GM18909 (cell line): ENCODE results near the gene HNRNPA2B1.
A peak's percentile ranks its signal among the peaks of the same experiment; 100 is the strongest.

Experiments used
- ATAC-seq: cut with Tn5 transposase; IDR thresholded peaks from one replicate; pipeline ENCODE4 v1.9.1; 2021; ENCODE audit warnings: mild to moderate bottlenecking; ENCODE audit not compliant: unreplicated experiment, poor library complexity

HNRNPA2B1 gene

DNA sequence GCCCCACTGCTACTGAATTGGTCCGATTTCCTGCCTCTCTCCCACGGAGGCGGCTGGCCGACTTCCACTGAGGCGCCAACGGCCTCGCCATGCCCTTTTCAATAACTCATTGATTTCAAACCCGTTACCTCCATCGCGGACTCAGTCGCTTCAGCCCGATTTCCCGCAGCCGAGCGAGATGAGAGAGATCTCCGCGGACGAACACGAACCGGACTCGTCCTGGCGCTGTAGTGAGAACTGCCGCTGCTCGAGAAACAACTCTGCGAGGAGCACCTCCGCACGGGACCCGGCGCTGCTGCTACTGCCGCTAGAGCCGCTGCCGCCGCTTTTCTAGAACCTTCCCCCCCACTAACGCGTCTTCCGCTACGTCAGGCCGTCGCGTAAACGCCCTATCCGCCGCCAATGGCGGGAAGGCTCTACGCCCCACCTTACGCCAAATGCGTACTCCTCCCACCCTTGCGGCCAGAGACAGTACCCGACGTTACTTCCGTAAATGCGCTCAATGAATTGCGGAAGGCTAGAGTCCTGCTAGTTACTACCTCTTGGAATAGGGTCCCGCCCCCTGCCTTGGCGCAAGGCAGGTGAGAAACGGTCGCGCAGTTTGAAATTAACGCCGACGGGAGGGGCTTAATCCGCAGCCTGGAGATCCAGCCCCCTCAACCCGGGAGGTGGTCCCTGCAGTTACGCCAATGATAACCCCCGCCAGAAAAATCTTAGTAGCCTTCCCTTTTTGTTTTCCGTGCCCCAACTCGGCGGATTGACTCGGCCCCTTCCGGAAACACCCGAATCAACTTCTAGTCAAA is at the start of gene HNRNPA2B1:
Gene HNRNPA2B1 (minus strand): TSS at position 303 of the 803 bp plus-strand sequence. CDS start 169 bp downstream, at position 134.
- peak; percentile 68 for ATAC-seq

DNA sequence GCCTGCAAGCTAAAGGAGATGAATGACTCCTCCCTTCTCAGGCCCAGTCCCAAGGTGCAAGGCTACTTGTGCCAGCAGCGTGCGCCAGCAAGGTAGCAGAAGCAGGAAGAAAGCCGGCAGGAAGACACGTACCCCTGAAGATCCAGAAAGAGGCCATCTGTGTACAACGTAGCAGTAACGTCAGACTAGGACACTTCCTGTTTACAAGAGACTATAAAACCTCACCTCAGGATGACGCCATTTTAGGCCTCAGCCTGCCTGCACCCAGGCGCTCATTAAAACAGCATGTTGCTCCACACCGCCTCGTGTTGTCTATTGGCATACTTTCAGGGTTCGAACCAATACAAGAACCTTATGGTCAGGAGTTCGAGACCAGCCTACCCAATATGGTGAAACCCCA is 49.7 kb upstream of the HNRNPA2B1 start:
- no peak for ATAC-seq

DNA sequence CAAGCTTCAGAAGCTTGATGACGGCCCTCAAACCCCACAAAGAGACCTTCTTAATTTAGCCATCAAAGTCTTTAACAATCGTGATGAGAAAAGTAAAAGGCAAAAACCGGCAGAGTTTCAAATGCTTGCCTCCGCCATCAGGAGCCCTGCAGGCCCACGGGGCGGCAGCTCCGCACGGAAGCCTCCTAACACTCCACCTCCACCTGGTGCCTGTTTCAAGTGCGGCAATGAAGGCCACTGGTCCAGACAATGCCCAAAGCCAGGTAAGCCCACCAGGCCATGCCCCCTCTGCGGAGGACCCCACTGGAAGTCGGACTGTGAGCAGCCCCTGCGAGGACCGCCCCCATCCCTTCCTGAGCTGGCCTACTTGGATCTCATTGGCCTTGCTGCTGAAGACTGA is 44.6 kb upstream of the HNRNPA2B1 start:
- ATAC-seq = no peak

DNA sequence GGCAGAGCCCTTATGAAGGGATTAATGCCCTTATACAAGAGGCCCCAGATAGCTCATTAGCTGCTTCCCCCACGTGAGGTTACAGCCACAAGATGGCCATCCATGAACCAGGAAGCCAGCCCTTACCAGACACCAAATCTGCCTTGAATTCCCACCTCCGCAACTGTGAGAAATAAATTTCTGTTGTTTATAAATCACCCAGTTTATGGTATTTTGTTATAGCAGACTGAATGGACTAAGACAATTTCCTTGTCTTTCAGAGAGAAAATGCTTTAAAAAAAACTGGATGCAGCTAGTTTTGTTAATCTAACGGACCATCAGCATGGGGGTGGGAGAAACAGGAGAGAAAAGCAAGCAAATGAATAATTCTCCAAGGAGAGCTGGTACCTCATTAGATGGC is 37.5 kb upstream of the HNRNPA2B1 start:
- ATAC-seq = no peak

DNA sequence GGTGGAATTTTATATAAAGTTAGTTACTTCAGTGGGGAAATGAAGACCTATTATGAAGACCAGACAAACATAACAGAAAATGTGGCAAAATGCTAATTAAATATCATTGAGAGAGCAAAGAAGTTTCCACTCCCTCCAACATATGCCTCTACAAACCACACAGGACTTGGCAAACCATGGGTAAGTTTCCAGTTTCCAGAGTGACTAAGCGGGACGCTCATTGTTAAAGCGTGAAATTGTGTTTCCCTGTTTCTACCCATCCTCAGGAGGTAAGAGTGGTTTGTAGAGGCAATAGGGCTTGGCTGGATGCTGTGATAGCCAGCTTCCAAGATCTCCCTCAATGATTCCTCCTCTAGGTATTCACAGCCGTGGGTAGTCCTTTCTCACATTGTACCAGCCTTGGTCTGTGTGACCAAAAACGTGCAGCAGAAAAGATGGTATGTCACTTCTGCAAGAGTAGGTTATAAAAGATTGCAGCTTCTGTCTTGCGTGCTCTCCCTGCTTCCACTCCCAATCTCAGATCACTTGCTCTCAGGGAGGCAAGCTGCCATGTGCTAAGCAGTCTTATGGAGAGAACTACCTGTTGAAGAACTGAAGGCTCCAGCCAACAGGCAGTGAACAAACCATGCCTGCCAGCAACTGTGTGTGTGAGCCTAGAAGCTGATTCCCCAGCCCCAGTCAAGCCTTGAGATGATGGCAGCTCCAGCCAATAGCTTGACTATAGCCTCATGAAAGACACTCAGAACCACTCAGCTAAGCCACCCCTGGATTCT is 36.7 kb upstream of the HNRNPA2B1 start:
- no peak for ATAC-seq

DNA sequence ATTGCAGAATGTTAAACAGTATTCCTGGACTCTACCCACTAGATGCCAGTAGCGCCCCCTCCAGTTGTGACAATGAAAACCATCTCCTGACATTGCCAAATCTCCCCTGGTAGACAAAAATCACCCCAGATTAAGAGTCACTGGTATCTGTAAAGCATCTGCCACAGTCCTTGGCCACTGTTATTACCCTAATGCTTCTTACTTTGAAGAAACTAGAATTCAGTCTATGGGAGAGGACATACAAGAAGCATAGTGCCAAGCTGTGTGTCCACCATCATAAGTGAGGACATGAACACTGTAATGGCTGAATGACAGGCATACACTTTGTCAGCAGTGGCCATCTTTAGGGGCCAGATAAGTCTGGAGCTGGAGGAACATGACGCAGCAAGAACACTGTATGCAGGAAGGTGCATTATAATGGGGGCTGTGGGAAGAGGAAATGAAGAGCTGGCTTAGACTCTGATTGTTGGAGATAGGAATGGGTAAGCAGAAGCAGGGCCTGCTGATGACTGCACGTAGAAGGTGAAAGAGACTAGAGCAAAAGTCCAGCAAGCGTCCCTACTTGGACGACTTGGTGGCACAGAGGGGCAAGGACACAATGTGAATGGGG is 33.5 kb upstream of the HNRNPA2B1 start:
- ATAC-seq = no peak

DNA sequence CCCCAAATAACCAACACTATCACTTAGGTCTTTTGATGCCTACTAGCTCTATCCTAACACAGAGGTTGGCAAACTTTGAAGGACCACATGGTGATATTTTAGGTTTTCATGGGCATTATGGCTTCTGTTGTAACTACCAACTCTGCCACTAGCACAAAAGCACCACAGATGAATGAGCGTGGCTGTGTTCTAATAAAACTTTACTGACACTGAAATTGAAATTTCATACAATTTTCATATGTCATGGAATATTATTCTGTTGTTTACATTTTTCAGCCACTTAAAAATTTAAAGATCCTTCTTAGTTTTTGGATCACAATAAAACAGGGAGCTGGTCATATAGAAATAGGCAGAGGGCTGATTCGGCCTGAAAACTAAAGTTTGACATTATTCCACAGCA is 27.4 kb upstream of the HNRNPA2B1 start:
- no peak for ATAC-seq

DNA sequence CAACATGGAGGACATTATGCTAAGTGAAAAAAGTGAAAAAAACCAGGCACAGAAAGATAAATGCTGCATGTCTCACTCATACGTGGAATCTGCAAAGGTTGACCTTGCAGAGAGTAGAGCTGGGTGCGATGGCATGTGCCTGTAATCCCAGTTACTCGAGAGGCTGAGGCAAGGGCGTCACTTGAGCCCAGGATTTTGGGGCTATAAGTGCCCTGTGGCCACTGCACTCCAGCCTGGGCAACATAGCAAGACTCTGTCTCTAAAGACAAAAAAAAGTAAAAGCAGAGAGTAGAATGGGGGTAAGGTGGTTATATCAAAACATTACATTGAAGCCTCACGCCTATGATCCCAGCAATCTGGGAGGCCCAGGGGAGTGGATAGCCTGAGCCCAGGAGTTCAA is 23.8 kb upstream of the HNRNPA2B1 start:
- no peak for ATAC-seq

DNA sequence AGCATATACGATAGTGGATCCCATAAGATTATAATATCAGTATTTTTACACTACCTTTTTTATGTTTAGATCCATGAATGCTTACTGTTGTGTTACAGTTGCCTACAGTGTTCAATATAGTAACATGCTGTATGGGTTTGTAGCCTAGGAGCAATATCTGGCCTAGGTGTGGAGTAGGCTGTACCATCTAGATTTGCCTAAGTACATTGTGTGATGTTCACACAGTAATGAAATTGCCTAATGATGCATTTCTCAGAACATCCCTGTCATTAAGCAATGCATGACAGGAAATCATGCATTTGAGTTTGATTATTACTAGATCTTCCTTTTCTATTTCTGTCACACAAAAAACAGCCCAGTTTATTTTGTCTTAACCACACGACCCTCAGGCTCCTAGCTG is 15.5 kb upstream of the HNRNPA2B1 start:
- no peak for ATAC-seq

DNA sequence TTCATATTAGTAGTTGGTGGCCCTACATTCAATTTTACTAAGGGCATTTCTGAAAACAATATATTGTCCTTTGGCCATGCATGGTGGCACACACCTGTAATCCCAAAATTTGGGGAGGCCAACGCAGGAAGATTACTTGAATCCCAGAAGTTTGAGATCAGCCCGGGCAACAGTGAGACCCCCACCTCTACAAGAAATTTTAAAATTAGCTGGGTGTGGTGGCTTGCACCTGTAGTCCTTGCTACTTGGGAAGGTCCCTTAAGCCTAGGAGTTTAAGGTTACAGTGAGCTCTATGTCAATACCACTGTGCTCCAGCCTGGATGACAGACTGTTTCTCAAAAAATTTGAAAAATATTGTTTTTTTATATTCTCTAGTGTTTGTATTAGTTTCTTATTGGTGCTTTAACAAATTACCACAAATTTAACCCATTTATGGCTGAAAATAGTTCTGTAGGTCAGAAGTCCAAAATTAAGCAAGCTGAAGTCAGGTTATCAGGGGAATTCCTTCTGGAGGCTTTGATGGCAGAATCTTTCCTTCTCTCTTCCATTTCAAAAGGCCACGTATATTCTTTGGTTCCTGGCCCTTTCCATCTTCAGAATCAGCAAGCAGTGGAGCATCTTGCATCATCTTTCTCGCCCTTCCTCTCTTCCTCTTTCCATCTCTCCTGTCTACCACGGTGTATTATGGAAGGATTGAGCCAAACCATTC is 13.4 kb upstream of the HNRNPA2B1 start:
- no peak for ATAC-seq

DNA sequence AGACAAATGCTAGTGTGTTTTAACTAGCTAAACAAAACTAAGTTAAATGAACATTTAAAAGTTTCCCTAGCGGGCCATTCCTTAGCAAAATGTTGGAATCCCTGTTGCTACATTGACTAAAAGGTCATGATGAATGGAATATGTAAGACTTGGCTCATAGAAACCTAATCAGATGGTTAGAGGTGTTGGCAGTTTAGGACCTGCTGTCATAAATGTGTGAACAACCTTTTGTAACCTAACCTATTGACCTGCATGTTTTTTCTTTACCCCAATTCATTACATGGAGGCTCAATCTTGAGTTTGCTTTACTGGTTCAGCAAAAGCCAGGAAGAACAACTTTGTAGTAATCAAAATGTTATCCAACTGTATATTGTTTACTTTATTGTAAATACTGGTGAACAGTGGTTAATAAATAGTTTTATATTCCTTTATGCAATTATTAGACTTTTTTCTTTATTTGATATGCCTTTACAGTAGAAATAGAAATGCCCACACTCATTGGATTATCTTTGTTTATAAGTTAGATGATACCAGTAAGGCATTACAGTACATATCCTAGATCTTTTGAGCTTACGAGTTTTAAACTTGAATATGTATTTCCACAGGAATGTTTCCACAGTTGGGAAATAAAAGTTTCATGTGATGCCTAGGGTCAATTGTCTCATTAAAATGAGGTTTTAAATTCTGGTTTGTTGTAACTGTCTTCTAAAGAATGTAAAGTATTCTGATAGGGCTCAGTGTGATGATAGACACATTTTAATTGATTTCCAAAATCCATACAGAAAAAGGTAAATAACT is 12.6 kb upstream of the HNRNPA2B1 start:
- ATAC-seq = no peak

DNA sequence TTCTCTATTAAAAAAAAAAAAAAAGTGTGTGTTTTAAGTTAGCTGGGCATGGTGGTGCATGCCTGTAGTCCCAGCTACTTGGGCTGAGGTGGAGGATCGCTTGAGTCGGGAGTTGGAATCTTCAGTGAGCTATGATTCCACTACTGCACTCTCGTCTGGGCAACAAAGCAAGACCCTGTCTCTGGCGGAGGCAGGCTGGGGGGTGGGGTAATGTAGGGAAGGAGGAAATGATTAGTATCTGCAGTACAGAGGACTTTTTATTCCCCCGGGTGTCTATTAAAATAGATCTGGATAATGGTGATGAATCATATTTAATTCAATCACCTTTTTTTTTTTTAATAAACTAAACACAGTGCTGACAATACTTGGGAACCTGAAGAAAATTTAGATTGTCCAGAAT is 7.5 kb upstream of the HNRNPA2B1 start:
- ATAC-seq = no peak

DNA sequence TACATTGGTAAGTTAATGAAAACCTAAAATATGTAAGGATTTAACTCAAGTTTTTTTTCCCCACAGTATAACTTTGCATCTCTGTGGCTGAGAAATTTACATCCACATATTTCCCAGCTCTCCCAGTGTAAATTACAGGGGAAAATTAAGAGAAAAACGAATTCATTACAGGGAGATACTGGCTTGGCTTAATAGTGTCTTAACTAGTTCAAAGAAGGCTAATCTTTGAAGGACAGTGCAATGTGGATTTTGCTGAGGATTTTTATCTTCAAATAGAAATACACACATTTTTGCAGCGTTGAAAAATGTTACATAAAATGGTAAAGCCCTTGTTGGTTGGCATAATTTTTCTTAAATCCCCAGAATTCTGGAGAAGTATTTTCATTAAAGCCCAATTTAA is 2.5 kb upstream of the HNRNPA2B1 start:
- ATAC-seq = no peak

DNA sequence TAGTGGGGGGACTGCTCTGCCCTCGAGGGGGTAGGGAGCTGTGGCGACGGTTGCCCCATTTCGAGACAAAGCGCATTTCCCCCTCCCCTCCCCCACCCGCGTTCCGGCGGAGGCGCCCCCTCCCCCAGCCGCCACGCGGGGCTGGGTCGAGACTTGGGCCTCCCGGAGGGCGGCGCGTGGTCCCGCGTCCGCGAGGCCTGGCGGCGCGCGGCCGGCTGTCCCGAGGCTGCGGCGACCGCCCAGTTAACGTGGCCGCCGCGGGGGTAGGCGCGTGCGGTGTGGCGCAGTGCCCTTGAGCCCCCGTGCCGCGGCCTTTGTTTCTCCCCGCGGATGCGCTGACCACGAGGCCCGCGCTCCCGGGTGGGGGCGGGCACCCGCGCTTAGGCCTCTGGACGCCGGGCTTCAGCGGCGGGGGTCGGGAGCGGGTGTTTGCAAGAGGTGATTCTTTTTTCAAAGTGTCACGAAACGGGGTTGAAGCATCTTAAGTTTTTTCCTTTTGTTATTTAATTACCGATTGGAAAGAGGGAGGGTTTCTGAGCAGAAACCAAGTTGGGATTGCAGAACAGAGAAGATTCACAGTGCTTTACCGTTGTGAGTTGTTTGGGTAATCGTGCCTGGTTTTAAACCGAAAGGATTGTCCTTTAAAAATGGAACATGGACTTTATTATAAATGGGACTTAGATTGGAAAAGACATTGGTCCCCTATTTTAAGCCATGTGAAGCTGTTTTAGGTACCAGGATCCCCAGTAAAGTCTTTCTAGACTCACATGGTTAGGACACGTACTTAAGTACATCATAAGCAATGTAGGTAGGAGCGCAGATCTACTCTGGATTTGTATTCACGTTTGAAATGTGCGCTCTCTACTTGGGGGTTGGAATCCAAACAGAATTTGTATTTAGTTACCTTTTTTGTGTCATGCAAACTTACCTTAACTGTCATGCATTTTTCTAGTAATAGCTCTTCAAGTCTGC is 1.8 kb upstream of the HNRNPA2B1 start:
- ATAC-seq = peak; percentile 3

DNA sequence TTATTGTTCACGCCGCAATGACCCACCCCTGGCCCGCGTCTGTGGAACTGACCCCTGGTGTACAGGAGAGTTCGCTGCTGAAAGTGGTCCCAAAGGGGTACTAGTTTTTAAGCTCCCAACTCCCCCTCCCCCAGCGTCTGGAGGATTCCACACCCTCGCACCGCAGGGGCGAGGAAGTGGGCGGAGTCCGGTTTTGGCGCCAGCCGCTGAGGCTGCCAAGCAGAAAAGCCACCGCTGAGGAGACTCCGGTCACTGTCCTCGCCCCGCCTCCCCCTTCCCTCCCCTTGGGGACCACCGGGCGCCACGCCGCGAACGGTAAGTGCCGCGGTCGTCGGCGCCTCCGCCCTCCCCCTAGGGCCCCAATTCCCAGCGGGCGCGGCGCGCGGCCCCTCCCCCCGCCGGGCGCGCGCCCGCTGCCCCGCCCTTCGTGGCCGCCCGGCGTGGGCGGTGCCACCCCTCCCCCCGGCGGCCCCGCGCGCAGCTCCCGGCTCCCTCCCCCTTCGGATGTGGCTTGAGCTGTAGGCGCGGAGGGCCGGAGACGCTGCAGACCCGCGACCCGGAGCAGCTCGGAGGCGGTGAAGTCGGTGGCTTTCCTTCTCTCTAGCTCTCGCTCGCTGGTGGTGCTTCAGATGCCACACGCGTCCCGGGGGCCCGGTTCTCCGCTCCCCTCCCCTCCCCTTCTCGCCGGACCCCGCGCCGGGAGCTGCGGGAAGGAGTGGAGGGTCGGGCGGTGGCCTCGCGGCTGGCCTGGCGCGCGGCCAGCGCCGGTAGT is 887 bp upstream of the HNRNPA2B1 start, which contains the start of gene CBX3:
Gene CBX3 (plus strand): TSS at position 499 of the 772 bp plus-strand sequence. CDS start 1,254 bp downstream, outside the sequence.
- ATAC-seq = peak; percentile 46

DNA sequence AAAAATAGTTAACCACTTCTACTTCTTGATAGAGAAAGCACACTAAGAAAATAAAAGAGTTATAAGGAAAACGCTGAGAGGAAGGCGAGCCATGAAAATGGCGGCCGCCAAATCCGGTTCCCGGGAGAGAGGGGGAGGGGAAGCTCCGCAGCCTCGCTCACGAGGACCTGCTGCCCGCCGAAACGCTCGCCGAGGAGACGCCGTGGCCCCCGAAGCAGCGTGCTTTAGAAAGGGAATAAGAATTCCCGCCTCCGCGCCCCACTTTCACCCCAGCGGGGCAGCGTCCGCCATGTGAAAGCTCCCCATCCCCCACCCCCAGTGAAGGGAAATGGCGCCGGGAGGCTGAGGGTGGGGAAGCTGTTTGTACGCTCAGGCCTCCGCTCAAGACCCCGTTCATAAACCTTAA is 505 bp downstream of the HNRNPA2B1 start:
- peak; percentile 14 for ATAC-seq

DNA sequence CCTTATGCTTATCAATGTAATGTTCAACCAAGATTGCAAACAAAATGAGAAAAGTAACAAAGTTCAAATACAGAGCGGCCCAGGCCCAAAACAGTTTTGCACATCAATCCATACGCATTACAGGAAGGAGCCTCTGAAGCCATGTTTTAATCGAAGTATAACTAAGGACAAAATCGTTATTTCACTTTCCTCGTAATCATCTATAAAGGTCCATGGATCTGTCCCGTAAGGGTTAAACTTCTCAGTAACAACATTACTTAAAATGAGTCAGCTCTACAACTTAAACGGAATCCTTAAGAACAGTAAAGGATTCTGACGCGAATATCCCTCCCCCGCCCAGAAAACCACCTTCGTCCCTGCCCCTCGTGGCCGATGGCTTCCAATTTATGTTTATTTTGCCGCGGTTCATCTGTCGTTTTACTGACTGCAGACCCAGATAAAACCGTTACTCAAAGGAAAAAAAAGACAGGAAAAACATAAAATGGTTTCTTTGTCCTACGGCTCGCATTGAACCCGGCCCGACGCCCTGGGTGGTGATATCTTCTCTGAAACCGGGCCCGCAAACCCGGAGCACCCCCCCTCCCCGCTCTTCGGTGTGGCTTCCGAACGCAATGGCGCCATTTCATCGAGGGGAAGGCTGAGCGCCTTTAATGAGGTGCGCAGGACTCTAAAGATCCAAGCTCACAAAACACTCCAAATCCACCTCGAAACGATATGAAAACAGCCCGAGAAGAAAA is 1.1 kb downstream of the HNRNPA2B1 start:
- ATAC-seq = no peak
